ENCODE measurements around the gene KERA.

KERA gene

GRCh38 chr12:91009319-91009950 lies 48.4 kb downstream of the KERA start:
- no peak for DNase-seq (ENCODE audit: low spot score)

GRCh38 chr12:91007531-91008290 lies 50.1 kb downstream of the KERA start:
- DNase-seq (ENCODE audit: low spot score) = no peak

GRCh38 chr12:91004872-91005271 lies 53.0 kb downstream of the KERA start, which contains the start of gene EPYC:
TSS of gene EPYC (minus strand) at chr12:91004972. CDS start at chr12:91002565, 2,407 bp downstream.
- no peak for DNase-seq (ENCODE audit: low spot score)

- DNase-seq (ENCODE audit: low spot score) = no peak
These were observed 54.1 kb downstream of the KERA start for GRCh38 chr12:91003737-91004136.

GRCh38 chr12:91001306-91001705 lies 56.5 kb downstream of the KERA start:
- DNase-seq (ENCODE audit: low spot score) = no peak
